HG02642 (cell line): ENCODE results near the gene DYNLRB1.

ENCODE experiments used
- ATAC-seq: cut with Tn5 transposase; IDR thresholded peaks from one replicate; pipeline ENCODE4 v1.9.1; 2021; ENCODE audit warnings: mild to moderate bottlenecking; ENCODE audit not compliant: unreplicated experiment, poor library complexity

DYNLRB1 gene

DNA sequence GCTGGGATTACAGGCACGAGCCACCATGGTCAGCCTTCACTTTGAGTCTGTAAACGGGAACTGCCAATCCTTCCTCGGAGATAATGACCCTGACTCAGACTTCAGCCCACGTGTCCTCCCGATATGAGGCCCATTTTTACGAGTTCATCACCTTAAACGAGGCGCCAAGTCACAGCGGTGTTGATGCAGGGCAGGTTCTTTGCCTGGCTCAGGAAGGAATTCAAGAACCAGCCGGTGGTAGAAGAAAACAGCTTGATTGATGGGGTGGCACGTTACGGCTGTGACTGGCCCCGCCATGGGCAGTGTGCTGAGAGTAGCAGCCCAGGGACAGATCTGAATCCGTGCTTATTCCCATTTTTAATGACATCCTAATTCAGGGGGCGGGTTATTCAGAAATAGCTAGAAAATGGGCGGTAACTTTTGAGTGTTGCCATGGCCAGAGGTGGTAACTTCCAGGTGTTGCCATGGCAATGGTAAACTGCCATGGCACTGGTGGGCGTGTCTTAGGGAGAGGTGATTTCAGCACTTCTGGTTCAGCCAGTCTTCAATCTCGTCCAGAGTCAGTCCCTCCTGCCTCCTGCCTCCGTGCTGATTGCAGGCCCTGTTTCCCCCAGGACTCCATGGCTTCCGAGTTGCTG is 33.2 kb downstream of the DYNLRB1 start:
- ATAC-seq: no peak

DNA sequence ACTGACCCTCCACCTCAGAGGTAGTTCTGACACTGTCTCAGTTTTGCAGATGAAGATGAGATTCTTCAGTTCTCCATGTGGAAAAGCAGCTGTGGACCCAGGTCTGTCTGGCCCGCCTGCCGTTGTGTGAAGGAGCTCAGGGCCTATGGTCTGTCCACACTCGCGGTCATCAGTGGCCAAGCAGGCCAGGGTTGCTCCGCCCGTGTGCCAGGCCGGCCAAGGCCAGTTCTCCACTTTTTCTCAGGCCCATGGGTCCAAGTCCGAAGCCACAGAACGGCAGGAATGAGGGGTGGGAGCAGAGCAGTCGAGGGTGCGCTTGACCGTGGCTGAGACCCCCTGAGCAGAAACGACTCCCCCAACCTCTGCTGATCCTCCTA is 33.7 kb downstream of the DYNLRB1 start:
- no peak for ATAC-seq

DNA sequence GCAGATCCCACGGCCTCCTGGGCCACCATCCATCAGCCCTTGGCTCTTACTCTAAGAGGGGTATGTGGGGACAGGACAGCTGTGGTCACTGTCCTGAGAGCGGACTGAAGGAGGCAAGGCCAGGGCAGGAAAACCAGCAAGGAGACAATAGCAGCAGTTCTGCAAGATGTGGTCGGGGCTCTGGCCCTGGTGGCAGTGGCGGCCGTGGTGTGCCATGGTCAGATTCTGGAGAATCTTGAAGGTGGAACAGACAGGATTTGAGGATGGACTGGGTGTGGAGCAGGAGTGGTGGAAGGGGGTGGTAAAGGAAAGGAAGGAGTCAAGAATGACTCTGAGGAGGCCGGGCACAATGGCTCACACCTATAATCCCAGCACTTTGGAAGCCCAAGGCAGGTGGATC is 36.3 kb downstream of the DYNLRB1 start:
- ATAC-seq: no peak

DNA sequence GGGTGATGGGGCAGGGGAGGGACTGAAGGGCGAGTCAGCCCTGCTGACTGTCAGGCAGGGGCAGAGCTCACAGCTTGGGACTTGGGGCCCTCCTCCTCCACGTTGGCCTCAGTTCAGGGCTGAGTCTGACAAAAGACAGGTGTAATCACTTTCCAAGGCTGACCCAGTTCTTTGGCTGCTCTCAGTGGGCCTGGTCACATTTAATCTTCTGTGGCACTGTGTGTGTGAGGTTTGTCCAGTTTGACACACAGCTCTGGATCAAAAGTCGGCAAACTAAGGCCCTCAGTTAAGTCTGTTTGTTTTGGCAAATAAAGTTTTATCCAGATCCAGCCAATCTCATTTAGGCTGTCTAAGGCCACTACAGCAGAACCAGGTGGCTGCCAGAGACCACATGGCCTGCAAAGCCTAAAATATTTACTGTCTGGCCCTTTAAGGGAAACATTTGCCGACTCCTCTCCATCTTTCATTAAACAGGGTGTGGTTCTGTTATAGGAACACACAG is 37.2 kb downstream of the DYNLRB1 start:
- ATAC-seq: no peak

DNA sequence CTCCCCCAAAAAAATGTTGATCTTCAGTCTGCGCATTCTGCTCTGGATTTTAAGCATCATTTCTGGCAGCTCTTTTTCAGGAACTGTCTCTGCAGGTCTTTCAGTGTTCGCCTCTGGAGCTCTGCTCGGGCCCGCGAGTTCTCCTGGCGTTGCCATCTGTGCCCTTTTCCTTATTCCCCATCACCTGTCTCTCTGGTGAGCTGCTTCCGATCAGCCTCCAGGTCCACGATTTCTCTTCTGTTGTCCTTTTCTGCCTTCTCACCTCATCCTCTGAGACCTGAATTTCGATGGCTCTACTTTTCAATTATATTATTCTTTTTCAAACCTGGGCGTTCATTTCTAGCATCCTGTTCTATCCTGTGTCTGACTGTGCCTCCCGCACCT is 41.7 kb downstream of the DYNLRB1 start:
- ATAC-seq: no peak

DNA sequence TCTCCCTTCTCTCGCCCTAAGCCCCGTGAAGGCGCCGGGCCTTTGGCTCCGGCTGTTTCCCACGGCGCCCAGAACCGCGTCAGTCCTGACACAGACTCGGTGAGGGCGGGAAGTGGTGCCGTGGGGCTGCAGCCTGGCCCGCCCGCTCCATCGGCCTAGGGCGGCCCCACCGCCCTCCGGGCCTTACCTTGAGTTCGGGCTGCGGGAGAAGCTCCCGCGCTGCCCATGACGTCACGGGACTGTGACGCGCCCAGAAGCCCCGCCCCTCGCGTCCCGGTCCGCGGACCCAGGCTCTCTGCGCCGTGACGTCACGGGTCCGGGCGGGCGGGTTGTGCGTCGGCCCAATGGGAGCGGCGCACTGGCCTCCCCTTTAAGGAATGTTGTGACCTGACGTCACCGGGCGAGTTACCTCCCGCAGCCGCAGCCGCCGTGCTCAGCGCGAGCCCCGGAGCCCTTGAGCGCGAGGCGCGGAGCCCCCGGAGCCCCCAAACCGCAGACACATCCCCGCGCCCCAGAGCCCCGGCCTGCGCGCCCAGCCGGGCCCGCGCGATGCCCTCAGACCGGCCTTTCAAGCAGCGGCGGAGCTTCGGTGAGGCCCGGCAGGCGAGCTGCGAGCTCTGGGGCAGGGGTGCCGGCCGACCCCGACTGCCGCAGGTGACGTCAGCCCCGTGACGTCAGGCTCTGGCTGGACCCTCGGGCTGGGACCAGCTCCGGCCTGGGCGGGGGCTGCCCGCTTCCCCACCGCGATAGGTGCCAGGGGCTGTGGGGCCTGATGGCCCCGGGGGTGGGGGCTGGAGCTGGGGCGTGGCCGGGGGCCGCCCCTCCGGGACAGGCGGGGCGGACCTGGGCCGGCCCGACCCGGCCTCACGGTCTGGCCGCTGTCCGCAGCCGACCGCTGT is 42.3 kb downstream of the DYNLRB1 start, which contains the start of gene MAP1LC3A:
MAP1LC3A (plus strand) TSS at position 399 of the 899 bp plus-strand sequence; CDS start at position 550, 151 bp downstream.
- peak; percentile 66 for ATAC-seq

DNA sequence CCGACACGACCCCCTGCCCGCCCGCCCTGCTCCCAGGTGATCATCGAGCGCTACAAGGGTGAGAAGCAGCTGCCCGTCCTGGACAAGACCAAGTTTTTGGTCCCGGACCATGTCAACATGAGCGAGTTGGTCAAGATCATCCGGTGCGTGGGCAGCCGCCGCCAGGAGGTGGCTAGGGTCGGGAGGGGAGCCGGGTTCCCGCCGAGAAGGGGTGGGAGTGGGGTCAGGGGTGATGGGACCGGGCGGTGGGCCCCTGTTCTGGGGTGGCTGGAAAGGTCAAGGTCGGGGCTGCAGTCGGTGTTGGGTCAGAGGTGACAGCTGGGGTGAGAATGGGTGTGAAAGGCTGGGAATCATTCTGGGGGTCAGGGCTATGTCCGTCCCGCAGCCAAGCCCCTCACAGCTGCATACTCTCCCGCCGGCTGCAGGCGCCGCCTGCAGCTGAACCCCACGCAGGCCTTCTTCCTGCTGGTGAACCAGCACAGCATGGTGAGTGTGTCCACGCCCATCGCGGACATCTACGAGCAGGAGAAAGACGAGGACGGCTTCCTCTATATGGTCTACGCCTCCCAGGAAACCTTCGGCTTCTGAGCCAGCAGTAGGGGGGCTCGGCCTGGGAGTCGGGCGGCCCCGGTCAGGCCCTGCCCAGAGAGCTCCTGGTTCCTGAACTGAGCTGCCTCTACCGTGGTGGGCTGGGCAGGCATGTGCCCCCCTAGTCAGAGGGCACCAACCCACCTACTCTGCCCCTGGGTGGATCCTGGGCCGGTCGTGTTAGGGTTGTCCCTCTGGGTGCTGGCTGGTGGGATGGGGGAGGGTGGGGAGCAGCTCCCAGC is 43.3 kb downstream of the DYNLRB1 start:
- ATAC-seq: no peak

DNA sequence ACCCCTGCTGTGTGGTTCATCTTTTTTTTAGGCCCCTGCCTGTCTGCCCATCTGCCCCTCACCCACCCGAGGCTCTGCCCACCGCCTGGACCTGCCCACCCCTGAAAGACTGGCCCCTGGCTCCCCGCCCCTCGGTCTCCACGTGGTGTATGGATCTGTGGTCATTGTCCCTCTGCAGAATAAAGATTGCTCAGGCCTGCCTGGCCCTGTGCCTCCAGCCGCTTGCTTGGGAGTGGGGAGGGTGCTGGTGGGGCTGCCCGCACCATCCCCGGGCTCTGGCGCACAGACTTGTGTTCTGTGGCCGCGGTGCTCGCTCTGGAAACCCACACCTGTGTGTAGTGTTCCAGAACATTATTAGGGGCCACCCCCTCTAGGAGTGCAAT is 43.9 kb downstream of the DYNLRB1 start:
- no peak for ATAC-seq

DNA sequence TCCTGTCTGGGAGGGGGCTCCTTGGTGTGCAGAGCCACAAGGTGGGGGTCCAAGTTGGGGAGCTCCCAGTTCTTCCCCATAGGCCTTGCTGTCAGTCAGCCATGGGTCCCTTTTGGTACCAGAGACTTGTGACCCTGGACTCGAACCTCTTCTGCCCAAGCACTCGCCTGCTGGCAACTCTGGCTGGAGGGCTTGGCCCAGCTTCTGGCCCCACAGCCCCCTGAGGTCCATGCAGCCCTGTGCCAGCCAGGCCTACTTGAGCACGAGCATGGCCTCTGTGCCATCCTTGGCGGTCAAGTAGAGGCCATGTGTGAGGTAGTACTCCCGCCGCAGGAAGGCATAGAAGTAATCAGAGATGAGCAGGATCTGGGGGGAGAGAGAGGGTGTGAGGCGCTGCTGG is 44.4 kb downstream of the DYNLRB1 start:
- ATAC-seq: no peak

DNA sequence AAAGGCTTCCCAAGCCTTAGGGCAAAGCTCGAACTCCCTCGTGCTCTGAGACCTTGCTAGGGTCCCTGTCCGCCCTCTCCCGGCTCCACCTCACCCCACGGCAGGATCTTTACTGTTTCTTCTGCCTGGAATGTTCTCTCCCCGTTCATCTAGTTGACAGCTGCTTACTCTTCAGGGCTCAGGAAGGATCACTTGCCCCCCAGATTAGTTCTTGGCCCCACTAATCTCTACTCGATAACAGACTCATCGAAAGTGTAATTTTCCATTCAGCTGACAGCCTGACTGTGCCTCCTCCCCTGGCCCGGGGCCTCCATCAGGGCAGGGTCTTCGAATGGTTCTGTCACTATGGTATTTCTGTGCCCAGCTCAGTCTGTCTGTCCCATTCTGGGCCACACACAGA is 45.4 kb downstream of the DYNLRB1 start:
- no peak for ATAC-seq

DNA sequence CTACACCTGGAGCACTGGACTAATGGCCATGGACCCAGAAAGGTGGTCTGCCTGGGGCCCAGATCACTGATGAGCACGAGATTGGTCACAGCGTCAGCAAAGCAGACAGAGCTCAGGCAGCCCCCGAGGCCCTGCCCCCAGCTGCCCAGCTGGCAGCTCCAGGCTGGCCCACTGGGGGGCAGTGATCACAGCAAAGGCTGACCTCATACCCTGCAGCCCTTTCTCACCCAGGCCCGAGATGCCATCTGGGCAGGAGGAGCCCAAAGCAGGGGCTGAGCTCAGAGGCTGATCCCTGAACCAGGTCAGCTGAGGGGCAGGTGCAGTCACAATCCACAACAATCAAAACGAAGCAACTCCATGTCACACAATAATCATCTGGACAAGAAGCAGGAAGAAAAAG is 46.4 kb downstream of the DYNLRB1 start:
- ATAC-seq: no peak

DNA sequence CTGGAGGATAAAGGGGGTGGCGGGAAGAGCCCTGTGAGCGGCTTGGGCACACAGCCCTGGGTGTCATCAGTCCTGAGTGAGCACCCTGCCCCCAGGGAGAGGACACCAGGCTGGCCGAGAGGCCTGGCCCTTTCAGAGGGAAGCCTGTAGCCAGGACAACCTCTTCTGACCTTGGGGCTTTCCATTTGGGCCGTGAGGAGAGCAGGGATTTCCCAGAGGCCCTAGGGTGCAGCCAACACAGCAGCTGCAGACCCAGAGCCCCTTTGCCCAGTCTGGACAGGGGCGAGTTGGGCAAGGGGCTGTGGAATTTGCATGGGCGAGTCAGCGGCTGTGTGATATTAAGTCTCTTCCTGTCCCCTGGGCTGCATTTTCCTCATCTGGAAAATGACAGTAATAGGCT is 48.6 kb downstream of the DYNLRB1 start:
- ATAC-seq: no peak

DNA sequence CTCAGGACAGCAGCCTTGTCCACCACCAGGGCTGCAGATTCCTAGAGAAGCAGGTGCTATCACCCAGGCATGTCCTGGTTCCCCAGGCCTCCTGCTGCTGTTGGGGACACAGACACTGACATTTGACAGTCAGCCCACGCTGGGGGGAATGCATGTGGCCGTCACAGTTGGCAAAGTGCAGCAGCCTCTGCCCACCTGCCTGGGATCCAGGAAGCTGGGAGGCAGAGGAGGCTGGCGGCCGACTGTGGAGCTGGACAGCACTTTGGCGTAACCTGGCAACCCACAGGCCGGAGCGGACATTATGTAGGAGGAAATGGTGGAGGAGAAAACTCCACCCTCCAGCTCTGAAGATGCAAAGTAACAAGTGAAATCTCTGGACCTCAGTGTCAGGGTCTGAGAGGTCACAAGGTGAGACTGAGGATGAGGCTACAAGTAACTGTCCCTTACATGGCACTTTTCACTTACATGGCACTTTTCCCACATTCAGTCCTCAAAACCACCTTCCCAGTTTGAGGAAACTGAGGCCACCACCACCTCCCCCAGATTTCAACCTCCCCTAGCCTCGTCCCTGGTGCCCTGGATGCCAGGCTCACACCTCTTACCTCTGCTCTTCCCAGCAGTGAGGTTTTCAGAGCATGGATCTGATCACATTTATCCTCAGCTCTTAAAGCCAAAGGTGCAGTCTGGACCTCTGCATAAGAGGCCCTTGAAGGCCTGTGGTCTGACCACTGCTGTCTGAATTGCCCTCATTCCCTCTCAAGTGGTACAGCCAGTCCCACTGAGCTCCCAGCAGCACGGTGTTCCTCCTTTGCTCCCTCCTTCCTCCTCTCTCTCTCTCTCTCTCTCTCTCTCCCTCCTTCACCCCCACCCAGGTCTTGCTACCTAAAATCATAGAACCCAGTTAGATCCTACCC is 51.0 kb downstream of the DYNLRB1 start:
- no peak for ATAC-seq

DNA sequence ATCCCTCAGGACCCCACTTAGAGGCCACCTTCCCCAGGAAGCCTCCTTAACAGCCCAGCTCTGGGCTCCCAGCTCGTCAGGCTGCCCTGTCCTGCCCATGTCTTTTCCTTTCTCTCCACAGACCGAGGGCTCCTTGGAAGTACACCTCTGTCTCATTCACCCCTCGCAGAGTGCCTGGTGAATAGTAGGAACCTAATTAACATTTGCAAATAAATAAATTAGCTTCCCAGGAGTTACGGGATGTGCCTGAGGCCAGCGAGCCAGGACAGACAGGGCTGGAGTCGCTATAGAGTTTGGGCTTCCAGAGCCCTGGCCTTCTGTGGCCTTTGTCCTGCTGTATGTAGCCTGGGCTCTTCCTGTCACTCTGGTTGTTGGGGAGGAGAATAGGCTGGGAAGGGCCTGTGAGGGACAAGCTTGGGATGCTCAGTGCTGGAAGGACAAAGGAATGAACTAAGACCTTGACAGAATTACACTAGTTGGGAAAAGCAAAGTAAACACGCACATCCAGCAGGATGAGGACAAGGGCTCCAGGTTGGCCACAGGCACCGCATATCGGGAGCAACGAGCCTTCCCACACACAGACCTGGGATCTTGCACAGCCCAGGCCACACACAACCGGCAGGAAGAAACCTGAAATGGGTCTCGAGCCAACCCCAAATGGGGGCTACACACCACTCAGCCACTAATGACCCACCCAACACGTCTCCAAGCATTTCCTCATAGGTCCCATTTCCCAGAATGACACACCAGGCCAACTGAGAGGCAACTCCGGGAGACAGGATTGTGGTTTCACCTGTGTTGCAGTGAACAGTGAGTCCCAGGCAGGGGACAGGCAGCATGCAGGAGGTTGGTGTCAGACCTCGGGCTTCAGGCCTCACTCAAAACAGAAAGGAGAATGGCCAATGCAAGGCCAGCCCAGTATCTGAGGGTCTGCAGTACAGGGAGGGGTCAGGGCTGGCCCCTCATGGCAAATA is 52.0 kb downstream of the DYNLRB1 start:
- ATAC-seq: no peak

DNA sequence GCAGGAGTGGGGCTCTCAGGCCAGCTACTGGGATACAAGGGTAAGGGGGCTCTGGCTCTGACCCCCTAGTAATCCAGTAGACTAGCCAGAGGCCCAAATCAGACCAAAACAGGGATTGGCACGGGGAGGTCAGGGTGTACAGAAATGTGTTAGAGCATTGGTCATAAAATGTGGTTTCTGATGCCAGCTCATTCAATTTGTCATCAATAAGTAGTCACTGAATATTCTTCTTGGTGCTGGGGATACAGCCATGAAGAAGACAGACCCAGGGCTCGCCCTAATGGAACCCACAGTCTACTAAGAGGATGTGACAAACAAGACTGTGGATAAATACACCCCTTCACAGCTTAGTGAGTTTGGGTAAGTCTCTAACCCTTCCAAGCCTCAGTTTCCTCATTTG is 53.4 kb downstream of the DYNLRB1 start:
- ATAC-seq: no peak

DNA sequence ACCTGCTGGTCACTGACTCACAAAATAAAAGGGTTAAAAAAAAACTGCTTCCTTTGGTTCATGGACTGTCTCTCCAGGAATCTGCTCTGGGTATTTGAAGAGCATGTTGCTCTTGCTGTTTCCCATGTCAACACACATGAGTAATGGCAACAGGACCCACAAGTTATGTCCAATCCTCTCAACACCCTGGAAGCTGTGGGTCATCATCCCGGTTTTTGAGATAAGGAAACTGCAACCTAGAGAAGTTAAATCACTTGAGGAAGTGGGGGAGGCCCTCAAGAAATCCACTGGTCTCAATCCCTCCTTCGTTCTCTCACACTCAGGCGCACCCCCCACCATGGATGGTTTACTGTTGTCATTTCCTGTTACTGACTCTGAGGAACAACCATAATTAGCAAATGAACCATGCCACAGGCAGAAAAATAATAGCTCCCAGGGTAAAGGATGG is 54.7 kb downstream of the DYNLRB1 start:
- no peak for ATAC-seq

DNA sequence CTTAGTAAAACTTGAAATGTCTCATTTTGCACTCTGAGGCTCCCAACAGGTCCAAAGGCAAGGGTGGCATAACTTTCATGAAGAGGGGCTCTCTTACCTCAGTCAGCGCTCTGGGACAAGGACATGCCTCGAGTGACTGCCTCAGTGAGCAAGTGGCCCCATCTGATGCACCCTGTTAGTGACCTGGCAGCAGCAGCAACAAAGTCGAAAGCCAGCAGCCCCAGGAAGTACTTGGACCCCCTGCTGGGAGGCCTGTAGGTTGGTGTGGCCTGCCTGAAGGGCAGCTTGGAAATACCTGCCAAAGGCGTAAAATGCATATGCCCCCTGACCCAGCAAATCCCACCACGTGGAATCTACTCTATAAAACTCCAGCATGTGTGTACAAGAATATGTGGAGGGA is 55.5 kb downstream of the DYNLRB1 start:
- ATAC-seq: no peak

DNA sequence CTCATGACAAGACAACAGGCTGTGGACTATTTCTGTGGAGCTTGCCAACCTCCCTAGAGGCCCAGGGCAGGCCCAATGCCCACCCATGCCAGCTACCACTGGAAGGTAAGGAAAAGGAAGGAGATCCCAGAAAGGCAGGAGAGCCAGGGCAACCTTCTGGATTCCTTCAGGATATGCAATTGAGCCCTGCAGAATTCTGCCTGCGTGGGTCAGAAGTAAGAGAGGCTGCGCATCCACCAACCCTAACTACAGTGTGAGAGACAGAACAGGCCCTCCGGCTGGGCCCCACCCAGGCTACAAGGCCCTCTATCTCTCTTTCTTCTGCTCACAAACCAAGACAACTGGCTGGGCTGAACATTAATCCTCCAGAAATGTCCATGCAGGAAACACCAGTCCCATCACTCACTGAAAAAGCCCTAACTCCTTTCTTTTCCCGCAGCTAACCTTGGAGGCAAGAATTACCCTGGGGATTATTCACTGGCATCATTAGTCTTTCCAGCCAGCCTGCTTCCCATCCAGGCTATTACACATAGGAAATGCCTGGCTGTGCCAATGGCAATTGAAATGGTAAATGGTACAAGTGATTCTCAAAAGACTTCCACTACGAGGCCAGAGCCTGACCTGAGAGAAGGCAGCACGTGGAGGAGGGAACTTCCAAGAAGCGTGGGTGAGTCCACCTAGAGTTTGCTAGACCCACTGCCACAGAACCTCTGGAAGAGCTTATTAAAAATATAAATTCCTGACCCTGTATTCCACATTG is 57.5 kb downstream of the DYNLRB1 start:
- ATAC-seq: no peak
